Stimulated activated naive CD8-positive, alpha-beta T cell treated with anti-CD3 and anti-CD28 coated beads, Interleukin-15, Interleukin-2, amounts not matched to agents 100 U/mL and 50 U/mL, for 24 hours (primary cell): Measurements from ENCODE around the gene SH3BP2.

ENCODE experiments used
- ATAC-seq: fragments of 150-1000 bp; cut with Tn5 transposase; one replicate; pipeline ENCODE4 v1.10.0; 2021
- DNase-seq: peaks from one replicate; pipeline ENCODE4 v3.0.0; 2021

The SH3BP2 gene

DNA sequence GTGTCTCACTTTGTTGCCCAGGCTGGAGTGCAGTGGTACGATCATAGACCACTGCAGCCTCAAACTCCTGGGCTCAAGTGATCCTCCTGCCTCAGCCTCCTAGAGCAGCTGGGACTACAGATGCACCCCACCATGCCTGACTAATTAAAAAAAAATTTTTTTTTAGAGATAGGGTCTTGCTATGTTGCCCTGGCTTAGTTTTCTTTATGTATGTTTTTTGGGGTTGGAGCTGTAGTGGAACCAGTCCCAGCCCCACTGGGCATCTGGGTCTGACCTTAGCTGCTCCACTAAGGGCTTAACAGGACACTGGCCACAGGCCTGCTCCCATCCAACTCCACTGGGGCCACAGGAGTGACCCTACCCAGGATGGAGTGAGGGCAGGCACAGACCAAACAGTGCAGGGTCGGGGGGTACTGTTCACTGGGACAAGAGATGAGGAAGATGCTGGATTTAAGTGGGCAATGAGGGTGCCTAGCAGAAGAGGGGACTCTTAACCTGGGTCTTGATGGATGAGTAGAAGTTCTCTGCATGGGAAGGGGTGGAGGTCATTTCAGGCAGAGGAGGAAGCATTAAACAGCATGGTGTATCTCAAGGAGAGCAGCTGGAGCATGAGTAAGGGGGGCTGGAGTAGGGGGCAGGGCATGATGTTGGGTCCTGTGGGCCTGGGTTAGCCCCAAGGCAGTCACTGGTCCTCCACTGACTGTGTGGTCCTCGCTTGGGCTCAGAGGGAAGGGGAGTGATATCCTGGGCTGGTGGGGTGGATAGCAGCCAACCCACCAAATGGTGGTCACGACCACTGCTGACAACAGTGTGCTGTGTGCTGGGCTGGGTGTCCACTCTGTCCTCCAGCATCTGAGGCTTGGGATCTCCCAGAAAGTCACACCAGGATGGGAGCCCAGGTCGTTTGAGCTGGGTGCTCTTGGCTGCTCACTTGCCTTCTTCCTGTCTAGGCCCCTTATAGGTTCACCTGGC lies 26.6 kb downstream of the SH3BP2 start:
- no peak for DNase-seq
- no peak for ATAC-seq

DNA sequence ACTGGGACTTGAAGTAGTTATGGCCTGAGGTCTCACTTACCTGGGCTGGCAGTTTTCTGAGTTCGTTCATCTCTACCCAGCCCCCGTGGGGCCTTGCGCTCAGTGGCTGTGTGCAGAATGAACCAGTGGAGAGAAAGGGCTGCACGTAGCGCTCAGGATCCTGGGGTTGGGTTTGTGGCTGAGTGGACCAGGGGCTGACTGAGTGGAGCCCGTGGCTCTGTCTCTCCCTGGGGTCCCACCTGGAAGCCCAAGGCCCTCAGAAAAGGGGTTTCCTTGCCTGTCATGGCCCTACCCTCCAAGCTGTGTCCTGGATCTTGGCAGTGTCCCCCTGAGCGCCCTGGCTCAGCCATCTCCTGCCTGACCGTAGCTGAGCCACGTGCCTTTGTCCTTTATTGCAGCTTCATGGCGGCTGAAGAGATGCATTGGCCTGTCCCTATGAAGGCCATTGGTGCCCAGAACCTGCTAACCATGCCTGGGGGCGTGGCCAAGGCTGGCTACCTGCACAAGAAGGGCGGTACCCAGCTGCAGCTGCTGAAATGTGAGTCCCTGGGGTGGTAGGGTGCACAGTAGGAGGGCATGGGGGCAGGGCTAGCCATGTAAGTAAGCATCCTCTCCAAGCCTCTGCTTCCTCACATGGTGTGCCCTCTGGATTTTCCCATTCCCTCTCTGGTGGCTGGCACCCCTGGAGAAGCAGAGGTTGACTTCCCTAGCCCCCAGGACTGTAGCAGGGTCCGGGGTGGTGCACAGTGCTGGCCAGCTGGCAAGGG lies 27.5 kb downstream of the SH3BP2 start:
- DNase-seq: no peak
- no peak for ATAC-seq

DNA sequence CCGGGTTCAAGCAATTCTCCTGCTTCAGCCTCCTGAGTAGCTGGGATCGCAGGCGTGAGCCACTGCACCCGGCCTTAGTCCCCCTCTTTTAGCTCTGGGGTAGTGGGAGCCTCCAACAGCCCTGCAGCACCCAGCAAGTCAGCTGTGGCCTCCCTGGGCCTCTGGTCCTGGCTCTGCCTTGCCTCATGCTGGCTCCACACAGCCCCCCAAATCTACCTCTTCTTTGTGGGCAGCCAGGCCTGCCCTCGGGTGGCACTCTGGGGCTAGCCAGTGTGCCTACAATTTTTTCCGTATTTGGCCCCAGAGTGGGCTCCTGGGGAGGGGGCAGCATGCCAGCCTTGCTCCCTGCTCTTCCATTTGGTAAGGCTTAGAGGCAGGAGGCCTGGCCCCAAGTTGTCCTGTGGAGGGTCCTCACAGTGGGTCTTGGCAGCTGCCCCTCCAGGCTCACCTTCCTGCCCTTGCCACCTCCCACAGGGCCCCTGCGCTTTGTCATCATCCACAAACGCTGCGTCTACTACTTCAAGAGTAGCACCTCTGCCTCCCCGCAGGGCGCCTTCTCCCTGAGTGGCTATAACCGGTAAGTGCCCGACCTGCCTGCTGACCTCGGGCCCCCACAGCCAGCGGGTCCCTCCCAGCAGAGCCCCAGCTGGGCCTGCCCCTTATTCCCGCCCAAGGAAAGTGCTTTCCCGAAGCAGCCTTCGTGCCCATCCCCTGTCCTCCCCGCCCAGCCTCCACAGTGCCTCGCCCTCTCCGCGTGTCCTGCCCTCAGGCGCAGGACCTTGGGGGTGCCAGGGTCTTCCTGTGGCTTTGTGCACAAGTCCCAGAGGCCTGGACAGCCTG lies 29.8 kb downstream of the SH3BP2 start:
- no peak for ATAC-seq

DNA sequence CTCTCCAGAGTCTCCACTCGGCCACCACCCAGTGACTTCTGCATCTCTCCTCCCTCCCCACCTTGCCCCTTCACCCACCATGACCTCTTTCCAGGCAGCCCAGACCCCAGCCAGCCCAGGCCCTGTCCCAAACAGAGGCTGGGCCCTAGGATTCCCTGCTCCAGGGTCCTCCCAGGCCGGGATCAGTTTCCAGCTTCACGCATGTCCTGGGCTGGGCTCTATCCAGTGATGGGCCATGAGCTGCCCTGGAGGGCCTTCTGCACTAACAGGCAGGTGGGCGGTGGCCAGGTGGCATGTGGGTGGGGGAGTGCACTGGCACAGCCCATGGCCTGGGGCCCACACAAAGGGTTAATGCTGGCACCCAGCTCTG lies 30.4 kb downstream of the SH3BP2 start:
- DNase-seq (no peak), ATAC-seq (no peak)

More for the DNA sequence above, 29.8 kb downstream of the SH3BP2 start:
- DNase-seq: no peak

DNA sequence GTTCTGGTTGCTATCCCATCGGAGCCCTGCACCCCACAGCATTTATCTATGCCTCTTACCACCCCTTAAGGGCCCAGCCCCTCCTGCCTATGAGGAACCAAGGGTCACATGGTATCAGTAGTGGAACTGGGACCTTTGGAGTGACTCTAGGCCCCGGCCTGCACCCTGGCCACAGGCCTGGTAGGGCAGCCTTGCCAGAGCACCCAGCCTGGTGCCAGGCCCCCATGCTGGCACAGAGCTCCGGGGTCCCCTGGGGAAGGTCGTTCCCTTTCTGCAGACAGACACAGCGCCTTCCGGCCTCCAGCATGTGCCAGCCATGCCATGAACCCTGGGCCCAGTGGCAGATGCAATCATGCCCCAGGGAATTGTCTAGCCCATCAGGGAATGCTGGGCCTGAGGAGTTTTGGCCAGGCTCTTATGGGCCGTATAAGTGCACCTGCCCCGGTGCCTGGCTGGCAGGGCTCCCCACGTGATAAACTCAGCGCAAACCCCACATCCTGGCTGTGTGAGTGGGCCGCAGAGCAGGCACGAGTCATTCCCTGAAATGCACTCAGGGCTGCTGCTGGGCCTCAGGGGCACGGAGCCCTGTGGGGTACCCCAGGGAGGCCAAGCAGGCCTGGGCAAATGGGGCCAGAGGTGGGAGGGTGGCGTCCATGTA lies 30.9 kb downstream of the SH3BP2 start:
- DNase-seq (no peak), ATAC-seq (no peak)

DNA sequence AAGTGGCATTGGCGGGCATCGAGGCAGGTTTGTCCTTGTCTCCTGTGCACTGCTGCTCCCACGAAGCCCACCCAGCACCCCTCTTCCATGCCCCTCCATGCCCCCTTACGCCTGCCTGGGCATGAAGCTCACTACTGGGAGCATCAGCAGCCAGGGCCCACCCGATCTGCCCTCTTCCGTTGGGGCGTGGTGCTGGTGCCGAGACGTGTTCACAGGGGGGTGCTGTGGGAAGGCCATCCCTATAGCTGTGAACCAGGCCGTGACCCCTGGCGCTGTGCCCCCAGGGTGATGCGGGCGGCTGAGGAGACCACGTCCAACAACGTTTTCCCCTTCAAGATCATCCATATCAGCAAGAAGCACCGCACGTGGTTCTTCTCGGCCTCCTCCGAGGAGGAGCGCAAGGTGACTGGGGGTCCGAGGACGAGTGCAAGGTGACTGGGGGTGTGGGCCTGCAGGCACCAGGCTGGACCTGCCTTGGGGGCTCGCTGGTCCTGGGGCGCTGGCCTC lies 31.5 kb downstream of the SH3BP2 start:
- ATAC-seq (no peak), DNase-seq (no peak)

DNA sequence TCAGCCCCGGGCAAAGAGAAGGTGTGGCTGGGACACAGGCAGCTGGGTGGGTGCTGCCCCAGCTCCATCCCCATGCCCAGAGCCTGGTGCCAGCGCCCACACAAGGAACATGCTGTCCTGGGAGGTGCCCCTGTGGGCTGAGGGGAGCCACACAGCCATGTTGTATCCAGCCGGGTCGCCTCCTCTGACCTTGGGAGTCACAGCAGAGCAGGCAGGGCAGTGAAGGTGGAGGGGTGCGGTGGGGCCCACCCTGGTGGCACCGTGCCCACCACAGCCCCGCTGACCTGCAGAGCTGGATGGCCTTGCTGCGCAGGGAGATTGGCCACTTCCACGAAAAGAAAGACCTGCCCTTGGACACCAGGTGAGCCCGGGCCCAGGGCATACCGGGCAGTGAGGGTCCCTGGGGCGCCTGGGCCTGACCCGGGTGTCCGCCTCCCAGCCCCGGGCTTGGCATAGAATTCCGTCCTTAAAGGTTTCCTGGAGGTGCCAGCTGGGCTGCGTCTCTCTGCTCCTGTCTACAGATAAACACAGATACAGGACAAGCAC lies 32.0 kb downstream of the SH3BP2 start:
- no peak for ATAC-seq
- no peak for DNase-seq

DNA sequence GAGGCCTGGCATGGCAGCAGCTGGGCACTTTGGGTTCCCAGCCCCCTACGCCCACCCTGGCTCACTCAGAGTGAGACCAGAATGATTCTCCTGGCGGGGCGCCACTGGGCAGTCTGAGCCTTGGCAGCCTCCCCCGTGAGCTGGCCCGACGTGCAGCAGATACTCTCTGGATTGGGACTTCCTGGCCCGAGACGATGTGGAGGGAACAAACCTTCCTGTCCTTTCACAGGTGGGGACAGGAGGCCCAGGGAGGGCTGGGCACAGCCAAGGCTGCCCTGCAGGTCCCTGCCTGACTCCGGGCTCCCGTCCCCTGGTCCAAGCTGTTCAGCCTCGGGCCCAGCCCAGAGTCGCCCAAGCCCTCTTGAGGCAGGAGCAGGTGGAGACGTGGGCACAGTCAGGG lies 32.9 kb downstream of the SH3BP2 start:
- DNase-seq (no peak), ATAC-seq (no peak)

DNA sequence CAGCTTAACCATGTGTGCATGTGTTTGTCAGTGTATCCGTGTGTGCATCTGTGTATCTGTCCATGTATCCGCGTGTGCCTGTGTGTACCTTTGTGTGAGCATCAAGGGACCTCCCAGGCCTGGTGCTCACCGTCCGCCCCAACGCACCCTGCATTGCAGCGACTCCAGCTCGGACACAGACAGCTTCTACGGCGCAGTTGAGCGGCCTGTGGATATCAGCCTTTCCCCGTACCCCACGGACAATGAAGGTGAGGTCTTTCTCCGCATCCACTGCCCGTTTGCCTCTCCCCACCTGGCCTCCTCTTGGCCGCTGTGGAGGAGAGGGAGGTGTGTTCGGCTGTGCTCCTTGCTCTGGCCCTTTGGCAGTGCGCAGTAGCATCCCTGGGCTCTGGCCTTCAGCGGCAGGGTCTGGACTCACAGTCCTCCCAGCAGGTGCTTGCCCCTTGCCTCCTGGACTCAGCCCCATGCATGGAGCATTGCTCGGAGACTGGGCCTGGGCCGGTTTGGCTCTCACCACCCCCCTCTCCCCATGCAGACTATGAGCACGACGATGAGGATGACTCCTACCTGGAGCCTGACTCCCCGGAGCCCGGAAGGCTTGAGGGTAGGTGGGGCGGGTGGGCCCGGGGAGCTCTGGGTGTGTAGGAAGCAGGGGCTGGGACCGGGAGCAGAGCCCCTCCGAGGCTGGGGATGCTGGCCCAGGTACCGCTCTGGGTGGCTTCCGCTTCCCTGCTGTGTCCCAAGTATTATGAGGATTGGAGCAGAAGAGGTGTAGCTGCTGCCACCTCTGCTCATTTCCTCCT lies 34.4 kb downstream of the SH3BP2 start:
- ATAC-seq: no peak

DNA sequence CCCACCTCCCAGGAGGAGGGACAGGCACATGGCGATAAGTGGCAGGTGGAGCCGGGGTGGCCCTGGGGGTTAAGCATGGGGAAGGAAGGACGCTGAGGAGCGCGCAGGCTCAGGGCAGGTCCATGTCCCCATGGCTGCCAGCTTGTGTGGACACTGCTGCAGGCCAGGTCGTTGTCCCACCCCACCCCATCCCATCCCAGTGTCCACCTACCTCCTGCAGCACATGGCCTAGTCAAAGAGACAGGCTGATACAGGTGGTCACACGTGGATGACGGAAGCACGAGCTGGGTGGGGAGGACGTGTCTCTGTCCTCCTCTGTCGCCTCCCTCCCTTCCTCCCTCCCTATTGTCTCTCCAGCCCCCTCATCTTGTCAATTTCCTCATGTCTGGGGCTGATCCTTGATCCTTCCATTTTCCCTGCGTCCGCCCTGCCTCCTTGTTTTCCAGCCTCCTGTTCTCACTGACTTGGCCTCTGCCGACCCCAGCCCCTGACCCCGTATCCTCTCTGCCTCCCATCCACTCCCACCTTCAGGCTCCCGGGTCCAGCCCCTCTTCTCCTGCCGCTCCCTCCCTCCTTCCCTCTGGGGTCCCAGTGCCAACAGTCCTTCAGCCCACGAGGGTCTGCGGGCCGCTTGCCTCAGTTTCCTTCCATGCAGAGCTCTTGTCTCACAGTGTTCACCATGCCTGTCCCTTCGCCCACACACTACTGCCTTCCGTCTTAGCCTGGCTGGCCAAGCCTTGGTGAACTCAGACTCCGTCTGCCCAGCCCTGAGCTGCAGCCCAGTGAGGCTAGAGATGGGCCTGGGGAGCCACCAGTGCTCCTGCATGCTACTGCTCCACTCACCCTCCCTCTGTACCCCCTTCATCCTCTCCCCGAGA lies 35.2 kb downstream of the SH3BP2 start:
- no peak for DNase-seq

More for the DNA sequence above, 34.4 kb downstream of the SH3BP2 start:
- no peak for DNase-seq

DNA sequence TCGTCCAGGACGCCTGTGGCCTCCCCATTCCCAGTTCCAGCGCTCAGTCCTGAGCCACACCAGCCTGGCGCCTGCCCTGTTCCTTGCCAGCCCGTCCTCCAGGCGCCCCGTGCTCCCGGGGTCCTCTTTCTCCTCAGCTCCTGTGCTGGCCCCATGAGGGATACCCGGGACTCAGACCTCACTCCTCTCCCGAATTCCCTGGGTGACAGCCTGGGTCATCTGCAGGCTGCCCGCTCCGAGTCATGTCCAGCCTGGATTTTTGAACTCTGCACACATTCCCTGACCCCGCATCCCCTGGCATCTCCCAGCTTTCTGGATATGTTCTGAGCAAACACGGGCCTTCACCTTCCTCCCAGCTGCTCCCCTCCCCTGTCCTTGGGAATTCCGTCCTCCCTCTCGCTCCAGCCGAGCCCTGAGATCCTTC lies 35.9 kb downstream of the SH3BP2 start:
- DNase-seq (no peak), ATAC-seq (no peak)

More for the DNA sequence above, 35.2 kb downstream of the SH3BP2 start:
- ATAC-seq: no peak

DNA sequence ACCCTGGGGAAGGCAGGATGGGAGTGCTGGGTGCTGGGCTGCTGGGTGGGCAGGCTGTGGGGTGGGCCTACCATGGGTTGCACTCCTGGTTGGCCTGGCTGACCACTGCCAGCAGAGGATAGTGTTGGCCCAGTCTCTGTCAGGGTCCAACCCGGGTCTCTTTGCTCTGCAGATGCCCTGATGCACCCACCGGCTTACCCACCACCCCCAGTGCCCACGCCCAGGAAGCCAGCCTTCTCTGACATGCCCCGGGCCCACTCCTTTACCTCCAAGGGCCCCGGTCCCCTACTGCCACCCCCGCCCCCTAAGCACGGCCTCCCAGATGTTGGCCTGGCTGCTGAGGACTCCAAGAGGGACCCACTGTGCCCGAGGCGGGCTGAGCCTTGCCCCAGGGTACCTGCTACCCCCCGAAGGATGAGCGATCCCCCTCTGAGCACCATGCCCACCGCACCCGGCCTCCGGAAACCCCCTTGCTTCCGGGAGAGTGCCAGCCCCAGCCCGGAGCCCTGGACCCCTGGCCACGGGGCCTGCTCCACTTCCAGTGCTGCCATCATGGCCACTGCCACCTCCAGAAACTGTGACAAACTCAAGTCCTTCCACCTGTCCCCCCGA lies 36.5 kb downstream of the SH3BP2 start:
- DNase-seq (no peak), ATAC-seq (no peak)

DNA sequence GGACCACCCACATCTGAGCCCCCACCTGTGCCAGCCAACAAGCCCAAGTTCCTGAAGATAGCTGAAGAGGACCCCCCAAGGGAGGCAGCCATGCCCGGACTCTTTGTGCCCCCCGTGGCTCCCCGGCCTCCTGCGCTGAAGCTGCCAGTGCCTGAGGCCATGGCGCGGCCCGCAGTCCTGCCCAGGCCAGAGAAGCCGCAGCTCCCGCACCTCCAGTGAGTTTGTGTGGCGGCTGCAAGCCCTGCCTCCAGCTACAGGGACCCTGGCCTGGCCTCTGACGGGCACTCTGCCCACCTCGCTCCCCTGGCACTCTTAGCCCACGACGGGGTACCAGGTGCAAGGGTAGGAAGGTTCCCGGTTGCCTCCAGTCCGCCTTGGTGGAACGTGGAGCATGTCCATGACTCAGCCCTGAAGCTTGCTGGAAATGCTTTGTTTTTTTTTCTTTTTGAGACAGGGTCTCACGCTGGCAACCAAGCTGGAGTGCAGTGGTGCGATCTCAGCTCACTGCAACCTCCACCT lies 37.1 kb downstream of the SH3BP2 start:
- no peak for DNase-seq
- no peak for ATAC-seq

DNA sequence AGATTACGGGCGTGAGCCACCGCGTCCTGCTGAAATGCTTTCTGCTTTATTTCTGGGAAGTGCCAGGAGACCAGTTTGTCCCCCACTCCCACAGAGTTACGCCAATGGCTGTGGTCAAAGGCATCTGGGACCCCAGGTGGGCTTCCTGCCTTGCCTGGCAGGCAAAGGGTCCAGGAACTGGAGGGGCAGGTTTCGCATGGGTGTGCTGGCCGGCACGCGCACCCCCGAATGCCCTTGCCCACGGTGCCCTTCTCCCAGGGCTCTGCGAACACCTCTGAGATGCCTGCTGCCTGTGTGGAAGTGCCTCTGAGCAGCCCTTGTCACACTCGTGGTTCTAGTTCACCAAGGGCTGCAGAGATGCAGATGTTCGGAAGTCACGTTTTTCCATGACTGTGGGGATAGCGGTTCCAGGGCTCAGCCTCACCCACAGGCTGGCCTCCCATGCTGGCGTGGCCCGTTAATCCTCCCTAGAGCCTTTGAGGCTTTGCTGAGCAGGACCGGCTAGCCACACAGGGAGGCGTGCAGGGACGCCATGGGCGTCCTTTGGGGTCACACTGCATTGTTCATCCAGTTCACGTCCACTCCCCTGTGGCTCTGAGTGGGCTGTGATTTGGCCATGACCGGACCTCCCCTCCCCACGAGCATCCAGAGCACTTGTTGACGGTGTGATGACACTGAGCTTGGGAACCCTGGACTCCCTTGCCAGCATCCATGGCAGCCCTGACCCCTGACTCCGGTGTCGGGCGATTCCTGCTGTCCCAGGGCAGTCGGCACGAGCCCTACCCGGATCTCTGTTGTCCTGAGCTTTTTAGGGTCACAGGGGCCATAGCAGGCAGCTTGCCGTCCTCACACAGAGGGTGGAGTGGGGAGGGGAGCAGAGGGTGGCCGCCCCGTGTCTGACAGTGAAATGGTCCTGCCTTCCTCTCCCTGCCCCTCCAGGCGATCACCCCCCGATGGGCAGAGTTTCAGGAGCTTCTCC lies 38.0 kb downstream of the SH3BP2 start:
- no peak for DNase-seq

DNA sequence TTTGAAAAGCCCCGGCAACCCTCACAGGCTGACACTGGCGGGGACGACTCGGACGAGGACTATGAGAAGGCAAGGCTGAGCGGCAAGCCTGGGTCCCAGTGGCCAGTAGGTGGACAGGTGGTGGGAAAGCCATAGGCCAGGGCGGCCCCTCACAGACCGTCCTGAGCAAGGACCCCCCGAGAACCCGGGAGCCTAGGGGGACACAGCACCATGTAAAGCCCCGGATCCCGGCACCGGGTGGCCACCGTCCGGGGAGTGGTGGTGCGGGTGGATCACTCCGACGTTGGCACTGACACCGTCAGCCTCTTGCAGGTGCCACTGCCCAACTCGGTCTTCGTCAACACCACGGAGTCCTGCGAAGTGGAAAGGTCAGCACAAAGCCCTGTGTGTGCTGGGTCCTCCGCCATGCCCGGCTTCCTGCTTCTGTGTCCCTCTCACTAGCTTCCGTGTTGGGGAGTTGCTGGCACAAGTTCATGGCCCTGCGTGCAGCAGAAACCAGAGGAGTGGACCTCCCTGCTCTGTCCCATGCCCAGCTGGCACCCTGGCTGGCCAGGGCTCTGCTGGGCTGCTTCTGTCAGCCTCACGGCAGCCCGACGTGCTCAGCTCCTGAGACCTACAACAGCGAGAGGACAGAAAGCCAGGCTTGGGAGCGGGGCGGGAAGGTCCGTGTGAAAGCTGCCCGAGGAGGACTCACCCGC lies 38.9 kb downstream of the SH3BP2 start:
- DNase-seq: no peak
- ATAC-seq: no peak

More for the DNA sequence above, 38.0 kb downstream of the SH3BP2 start:
- ATAC-seq: no peak

DNA sequence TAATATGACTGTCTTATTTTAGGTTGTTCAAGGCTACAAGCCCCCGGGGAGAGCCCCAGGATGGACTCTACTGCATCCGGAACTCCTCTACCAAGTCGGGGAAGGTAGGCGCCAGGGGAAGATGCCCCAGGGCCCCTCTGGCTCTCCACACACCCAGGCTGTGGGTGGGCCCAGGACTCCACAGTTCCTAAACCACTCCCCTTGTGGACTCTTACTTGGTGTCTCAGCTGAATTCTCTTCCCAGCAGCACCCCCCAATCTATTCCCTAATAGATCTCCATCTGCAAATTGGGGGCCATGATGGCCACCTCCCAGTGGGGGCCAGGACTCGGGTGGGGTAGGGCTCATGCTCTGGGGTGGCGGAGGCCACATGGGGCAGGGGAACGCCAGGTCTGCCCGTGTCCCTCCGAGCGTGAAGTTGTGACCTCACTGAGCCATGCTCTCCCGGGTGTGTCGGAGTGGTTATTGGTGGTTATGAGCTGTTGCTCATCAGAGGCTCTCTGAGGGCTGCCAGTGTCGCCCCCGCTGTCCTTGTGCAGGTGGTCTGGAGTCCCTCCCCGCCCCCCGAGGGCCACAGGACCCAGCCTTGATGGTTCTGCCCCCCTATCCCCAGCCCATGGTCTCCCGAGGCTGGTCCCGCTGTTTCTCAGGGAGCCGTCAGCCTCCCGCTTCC lies 39.6 kb downstream of the SH3BP2 start:
- peak; percentile 16 for ATAC-seq
- no peak for DNase-seq
